NCI-H510A treated with DMSO at 0.1 percent for 48 hours (cell line): ENCODE measurements around the gene C11orf16.
"Not testable (repeated sequence)": the region's sequence is repeated elsewhere in the genome, so short reads cannot be mapped to it uniquely, and the experiment has no call there.

Experiments used
- DNase-seq: peaks from one replicate; lab custom pipeline; 2025; lab: John Stamatoyannopoulos, UW

C11orf16 gene

DNA sequence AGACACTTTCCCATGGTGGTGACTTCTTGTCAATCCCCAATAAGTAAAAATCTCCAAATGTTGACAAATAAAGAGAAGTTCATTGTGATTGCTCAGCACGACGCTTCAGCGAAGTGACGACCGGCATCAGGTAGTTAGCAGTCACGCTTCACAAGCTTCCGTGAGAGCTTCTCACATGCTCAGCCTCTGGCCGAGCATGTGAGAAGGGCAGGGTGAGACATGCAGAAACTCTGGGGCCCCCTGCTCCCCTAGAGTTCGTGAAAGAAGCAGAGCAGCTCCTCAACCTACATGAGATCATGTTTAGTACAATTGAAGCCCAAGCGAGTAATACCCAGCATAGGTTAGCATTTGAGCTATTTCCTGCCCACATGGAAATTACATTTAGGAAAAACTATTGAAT lies 4.4 kb upstream of the C11orf16 start:
- DNase-seq: no peak

DNA sequence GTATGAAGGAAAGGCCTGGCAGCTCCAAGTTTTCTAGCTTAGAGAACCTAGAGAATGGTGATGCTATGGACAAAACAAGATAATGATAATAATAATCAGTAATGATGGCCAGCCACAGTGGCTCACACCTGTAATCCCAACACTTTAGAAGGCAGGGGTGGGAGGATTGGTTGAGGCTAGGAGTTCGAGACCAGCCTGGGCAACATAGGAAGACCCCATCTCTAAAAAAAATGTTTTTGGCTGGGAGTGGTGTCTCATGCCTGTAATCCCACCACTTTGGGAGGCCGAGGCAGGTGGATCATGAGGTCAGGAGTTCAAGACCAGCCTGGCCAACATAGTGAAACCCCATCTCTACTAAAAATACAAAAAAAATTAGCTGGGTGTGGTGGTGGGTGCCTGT lies 3.0 kb upstream of the C11orf16 start:
- not testable (repeated sequence) for DNase-seq

GRCh38 chr11:8934742-8935488 lies 2.2 kb upstream of the C11orf16 start:
- no peak for DNase-seq

- DNase-seq: no peak
Measured at GRCh38 chr11:8933931-8934330, 1.2 kb upstream of the C11orf16 start.

GRCh38 chr11:8930456-8931175 lies 2.1 kb downstream of the C11orf16 start:
- no peak for DNase-seq

DNA sequence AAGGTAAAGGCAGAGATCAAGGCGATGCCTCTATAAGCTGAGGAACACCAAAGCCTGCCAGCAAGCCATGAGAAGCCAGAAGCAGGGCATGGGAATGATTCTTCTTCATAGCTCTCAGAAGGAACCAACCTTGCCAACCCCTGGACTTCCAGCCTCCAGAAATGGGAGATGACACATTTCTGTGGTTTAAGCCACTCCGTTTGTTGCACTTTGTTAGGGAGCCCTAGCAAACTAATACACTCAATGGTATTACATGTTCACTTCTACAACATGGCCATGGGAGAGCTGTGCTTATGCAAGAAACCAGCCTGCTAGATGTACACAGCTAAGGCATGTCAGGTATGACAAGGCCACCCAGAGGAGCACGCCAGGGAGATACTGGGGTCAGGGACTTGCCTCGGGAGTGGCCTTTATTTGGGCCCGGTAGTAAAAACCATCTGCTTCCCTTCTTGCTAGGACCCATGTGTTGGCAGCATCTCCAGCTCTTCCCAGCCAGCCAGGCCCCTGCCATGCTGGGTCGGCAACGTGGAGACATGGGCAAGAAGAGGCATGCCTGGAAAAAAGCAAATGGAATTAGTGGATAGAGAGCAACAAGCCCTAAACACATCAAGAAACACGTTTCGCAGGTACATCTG lies 3.6 kb downstream of the C11orf16 start:
- DNase-seq: no peak

GRCh38 chr11:8928205-8928604 lies 4.5 kb downstream of the C11orf16 start:
- DNase-seq: no peak

GRCh38 chr11:8927233-8927632 lies 5.5 kb downstream of the C11orf16 start:
- DNase-seq: no peak

GRCh38 chr11:8926236-8926635 lies 6.5 kb downstream of the C11orf16 start:
- DNase-seq: no peak

- no peak for DNase-seq
Measured at GRCh38 chr11:8925711-8926110, 7.0 kb downstream of the C11orf16 start.

DNA sequence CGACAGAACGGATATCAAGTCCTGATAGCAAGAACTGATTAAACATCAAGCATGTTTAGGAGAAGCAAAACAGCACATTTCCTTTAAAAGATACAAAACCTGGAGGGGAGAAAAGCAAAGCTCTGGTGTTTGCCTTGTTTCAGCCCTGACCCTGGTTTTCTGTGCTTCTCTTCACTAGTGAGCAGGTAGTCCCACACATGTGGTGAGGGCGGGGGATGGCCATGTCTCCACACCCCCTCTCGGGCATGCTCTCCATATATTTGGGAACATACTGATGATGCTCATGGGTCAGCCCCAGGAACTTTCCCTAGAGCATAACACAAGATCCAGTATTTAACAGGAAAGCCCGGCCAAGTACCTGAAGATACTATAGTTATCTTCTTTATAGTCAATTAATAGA lies 10.1 kb downstream of the C11orf16 start:
- no peak for DNase-seq

DNA sequence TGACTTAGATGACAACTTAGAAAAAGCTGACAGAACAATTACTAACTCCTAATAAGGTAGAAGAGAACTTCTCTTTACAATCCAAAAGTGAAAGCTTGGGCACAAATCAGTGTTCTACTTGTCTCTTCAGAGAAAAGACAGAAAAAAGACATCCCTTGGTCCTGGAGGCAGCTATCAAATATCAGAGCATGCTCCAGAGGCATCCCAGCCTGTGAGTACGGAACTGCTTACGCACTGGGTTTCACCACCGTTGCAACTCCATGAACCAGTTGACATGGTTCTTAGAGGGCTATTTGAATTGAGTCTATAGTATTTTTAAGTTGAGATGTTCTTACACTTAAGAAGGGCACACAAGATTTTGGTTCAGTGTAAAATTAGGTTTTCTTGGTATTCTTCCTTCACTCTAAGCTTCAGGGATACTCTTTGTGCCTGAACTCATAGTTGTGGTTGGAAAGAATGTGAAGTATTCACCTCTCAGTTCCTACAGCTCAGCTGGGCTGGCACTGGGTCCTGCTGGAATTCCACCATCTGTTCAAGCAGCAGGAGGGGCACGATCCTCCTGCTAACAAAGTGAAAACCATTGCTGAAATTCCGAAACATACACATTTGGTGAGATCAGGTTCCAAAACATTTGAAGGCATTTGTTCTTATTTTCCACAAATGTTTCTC lies 15.5 kb downstream of the C11orf16 start:
- DNase-seq: no peak

- DNase-seq: no peak
Measured at GRCh38 chr11:8914661-8915018, 18.1 kb downstream of the C11orf16 start.

GRCh38 chr11:8913961-8914660 lies 18.6 kb downstream of the C11orf16 start:
- peak; percentile 8 for DNase-seq

- peak; percentile 82 for DNase-seq
Measured at GRCh38 chr11:8911029-8911823, 21.5 kb downstream of the C11orf16 start, which contains the start of gene AKIP1. Gene AKIP1 (plus strand): TSS chr11:8911189. CDS start chr11:8911450, 261 bp downstream.

GRCh38 chr11:8910649-8911026 lies 22.1 kb downstream of the C11orf16 start:
- DNase-seq: no peak

DNA sequence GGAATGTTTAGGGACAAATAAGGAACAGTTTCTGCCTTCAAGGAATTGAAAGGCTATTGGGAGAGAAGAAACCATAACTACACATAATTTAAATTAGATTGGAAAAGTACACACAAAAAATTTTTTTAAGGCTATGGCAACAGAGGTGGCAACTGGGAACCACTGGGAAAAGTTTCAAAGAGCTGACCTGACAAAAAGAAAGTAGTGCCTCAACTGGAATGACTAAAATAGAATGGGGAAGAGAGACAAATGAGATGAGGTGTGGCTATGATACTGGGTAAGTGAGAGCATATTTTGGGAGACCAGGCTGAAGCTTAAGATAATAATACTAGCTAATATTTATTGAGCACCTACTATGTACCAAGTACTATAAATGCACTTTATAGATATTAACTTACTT lies 24.6 kb downstream of the C11orf16 start:
- no peak for DNase-seq

DNA sequence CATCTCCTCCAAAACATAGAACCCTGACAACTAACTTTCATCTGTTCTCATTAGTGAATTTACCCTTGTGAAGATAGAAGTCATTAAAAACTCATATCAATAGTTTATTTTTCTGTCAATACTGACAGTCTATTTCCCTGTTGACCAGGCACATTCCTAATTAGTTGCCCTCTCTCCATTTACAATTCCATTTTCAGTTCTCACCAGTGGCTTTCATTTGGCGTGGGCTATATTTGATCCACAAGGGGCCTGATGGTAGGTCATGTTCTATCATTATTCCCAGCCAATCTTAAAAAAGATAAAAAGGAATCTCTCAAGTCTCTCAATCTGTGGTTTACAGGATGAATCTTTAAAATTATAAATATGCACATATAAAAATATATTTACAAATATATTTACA lies 25.6 kb downstream of the C11orf16 start:
- no peak for DNase-seq

GRCh38 chr11:8905528-8906165 lies 27.1 kb downstream of the C11orf16 start:
- DNase-seq: no peak

DNA sequence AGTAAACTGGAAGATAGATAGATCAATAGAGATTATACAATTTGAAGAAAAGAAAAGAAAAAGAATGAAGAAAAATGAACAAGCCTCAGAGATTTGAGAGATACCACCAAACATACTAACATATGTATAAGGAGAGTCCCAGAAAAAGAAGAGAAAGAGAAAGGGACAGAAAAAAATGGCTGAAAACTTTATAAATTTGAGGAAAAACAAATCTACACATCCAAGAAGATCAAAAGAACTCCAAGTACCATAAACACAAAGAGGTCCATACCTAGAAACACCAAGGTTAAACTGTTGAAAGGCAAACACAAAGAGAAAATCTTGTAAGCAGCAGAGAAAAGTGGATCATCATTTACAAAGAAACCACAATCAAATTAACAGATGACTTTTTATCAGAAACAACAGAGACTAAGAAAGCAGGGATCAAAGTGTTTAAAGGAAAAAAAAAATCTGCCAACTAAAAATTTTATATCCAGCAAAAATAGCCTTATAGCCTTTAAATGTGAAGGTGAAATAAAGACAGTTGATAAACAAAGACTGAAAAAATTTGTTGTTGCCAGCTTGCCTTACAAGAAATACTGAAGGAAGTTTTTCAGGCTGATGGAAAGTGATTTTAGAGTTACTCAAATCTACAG lies 33.5 kb downstream of the C11orf16 start:
- DNase-seq: no peak
